ENCODE results near the gene CSH1. TPM values are rescaled to one million over a fixed set of nuclear protein-coding genes. Genes with fewer than 3 reads are reported as not detected.
"Not testable (repeated sequence)": the region's sequence is repeated elsewhere in the genome, so short reads cannot be mapped to it uniquely, and the experiment has no call there.

Gene CSH1
- total RNA-seq, 1 donor from 2014 or later, result not detected

- H3K27me3 ChIP-seq (ENCODE audit: control insufficient read depth, insufficient read depth, low read length), result no peaks in the 10 kb centered on the region
- H3K4me3 ChIP-seq (ENCODE audit: low read depth, low read length), result no peak overlapping the region
- no peaks in the 10 kb centered on the region for H3K36me3 ChIP-seq (ENCODE audit: control insufficient read depth, insufficient read depth, low read length)
- DNase-seq (ENCODE audit: low read depth) (no peak), FAIRE-seq (no peak)
- no peak for TF ChIP-seq CTCF (IDR thresholded peaks at IDR 0.05; ENCODE audit: insufficient read depth, low read length, severe bottlenecking)
These were observed 29.8 kb upstream of the CSH1 start for GRCh38 chr17:63926164-63926563.

DNA sequence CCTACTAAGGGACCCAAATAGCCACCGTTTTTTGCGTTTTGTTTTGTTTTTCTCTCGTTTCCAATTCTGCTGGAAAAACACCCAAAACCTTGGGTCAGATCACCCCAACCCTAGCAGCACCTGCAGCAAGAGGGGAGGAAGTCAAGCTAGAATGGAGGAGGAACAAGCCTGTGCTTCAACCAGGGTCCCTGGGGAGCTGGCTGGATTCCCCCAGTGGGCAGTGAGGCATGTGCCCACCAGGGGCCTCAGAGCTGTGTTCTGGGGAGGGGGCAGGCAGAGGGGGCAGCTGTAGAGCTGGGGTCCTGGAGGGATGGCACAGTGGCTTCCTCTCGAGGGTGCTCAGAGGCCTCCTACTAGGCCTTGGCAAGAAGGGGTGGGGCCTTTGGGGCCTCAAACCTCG is 29.2 kb upstream of the CSH1 start:
- no peak for TF ChIP-seq CTCF (IDR thresholded peaks at IDR 0.05; ENCODE audit: insufficient read depth, low read length, severe bottlenecking)
- FAIRE-seq, result no peak
- no peaks in the 10 kb centered on the region for H3K27me3 ChIP-seq (ENCODE audit: control insufficient read depth, insufficient read depth, low read length)
- DNase-seq (ENCODE audit: low read depth), result no peak
- no peak overlapping the region for H3K4me3 ChIP-seq (ENCODE audit: low read depth, low read length)
- H3K36me3 ChIP-seq (ENCODE audit: control insufficient read depth, insufficient read depth, low read length), result no peaks in the 10 kb centered on the region

DNA sequence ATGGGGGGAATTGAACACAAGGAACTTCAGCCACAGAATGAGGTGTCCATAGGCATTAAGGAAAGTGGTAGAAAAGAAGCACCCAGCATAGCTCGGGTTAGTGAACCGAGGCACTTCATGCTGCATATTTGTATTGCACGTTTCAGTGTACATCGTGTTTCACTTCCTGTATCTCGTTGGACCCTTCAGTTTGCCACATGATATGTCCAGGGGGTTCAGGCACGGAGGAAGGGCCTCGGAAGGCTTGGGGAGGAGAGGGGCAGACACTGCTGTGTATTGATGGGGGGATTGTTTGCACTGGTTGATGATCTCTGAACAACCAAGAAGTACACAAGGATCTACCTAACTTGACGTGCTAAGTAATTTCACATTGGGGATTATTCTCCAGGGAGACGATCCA is 26.0 kb upstream of the CSH1 start:
- not testable (repeated sequence) for H3K4me3 ChIP-seq (ENCODE audit: low read depth, low read length)

DNA sequence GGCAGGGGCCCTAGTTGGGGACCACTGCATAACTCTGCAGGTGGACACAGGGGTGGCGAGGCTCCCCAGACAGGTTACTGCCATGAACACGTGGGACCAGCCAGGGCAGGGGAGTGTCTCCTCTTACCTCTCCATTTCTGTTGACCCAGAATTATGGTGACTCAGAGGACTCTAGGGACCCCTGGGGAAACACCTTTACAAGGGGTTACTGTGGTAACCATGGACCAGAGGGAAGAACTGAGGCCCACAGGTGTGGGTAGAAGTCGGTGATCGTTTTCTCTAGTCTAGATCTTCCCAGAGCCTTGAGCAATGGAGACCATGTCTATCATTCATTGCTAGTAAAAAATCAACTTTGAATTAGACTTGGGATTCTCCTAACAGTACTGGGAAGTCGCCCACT is 24.4 kb upstream of the CSH1 start:
- DNase-seq (ENCODE audit: low read depth); H3K36me3 ChIP-seq (ENCODE audit: control insufficient read depth, insufficient read depth, low read length); H3K27me3 ChIP-seq (ENCODE audit: control insufficient read depth, insufficient read depth, low read length); FAIRE-seq; H3K4me3 ChIP-seq (ENCODE audit: low read depth, low read length): not testable (repeated sequence)

More for the DNA sequence above, 26.0 kb upstream of the CSH1 start:
- not testable (repeated sequence) for FAIRE-seq; H3K27me3 ChIP-seq (ENCODE audit: control insufficient read depth, insufficient read depth, low read length); DNase-seq (ENCODE audit: low read depth); H3K36me3 ChIP-seq (ENCODE audit: control insufficient read depth, insufficient read depth, low read length)

- FAIRE-seq; H3K27me3 ChIP-seq (ENCODE audit: control insufficient read depth, insufficient read depth, low read length); DNase-seq (ENCODE audit: low read depth); H3K4me3 ChIP-seq (ENCODE audit: low read depth, low read length); H3K36me3 ChIP-seq (ENCODE audit: control insufficient read depth, insufficient read depth, low read length): not testable (repeated sequence)
These were observed 23.7 kb upstream of the CSH1 start for GRCh38 chr17:63920050-63920449.

DNA sequence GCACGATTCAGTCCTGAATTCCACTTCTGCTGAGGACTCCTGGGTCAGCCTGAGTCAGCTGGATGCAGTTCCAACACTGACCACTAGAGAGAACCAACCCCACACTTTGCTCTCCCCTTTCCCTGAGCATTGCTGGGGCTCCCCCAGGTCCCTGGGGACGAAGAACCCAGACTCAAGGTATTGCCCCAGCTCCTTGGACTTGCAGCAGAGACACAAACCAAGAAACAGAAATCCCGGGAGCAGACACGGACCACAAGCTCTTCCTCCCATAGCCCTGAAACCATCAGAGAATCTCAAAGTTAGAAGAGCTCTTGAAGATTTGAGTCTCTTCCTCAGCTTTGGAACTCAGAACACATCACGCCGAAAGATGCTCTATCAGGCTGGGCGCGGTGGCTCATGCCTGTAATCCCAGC is 22.9 kb upstream of the CSH1 start:
- Histone ChIP-seq H3K4me3 (ENCODE audit: low read depth, low read length) (no peak overlapping the region), H3K36me3 (ENCODE audit: control insufficient read depth, insufficient read depth, low read length) (no peaks in the 10 kb centered on the region), H3K27me3 (ENCODE audit: control insufficient read depth, insufficient read depth, low read length) (peaks cover 5% of the 10 kb centered on the region)
- FAIRE-seq (no peak), DNase-seq (ENCODE audit: low read depth) (peak; percentile 54)
- TF ChIP-seq CTCF (IDR thresholded peaks at IDR 0.05; ENCODE audit: insufficient read depth, low read length, severe bottlenecking), result peak; percentile 96

GRCh38 chr17:63918789-63919305 is 22.5 kb upstream of the CSH1 start, which contains the start of gene GH1:
GH1 (minus strand) TSS chr17:63918839; CDS start chr17:63918776, 63 bp downstream.
- FAIRE-seq; H3K36me3 ChIP-seq (ENCODE audit: control insufficient read depth, insufficient read depth, low read length); DNase-seq (ENCODE audit: low read depth); H3K4me3 ChIP-seq (ENCODE audit: low read depth, low read length); H3K27me3 ChIP-seq (ENCODE audit: control insufficient read depth, insufficient read depth, low read length): not testable (repeated sequence)

DNA sequence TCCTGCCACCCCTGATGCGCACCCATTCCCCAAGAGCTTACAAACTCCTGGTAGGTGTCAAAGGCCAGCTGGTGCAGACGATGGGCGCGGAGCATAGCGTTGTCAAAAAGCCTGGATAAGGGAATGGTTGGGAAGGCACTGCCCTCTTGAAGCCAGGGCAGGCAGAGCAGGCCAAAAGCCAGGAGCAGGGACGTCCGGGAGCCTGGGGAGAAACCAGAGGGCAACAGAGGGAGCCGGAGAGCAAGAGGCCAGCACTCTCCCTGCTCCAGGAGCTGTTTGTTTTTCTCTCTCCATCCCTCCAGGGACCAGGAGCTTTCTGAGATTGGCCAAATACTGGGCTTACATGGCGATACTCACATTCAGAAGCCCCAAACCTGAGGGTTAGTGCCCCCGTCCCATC is 21.9 kb upstream of the CSH1 start:
- TF ChIP-seq CTCF (IDR thresholded peaks at IDR 0.05; ENCODE audit: insufficient read depth, low read length, severe bottlenecking), result no peak
- no peak for DNase-seq (ENCODE audit: low read depth)
- Histone ChIP-seq H3K27me3 (ENCODE audit: control insufficient read depth, insufficient read depth, low read length) (peaks cover 5% of the 10 kb centered on the region), H3K36me3 (ENCODE audit: control insufficient read depth, insufficient read depth, low read length) (no peaks in the 10 kb centered on the region), H3K4me3 (ENCODE audit: low read depth, low read length) (no peak overlapping the region)
- FAIRE-seq, result no peak
